BLaER1 (cell line): Measurements from ENCODE around the gene GPR78.

Experiments used
- H3K27ac ChIP-seq: shearing (Covaris generic); formaldehyde crosslinking; 2 replicates; pipeline ENCODE4 v1.8.1; 2022
- H3K27me3 ChIP-seq: shearing (Covaris generic); formaldehyde crosslinking; 2 replicates; pipeline ENCODE4 v1.8.1; 2022
- H3K36me3 ChIP-seq: shearing (Covaris generic); formaldehyde crosslinking; 2 replicates; pipeline ENCODE4 v1.8.1; 2022
- H3K4me1 ChIP-seq: shearing (Covaris generic); formaldehyde crosslinking; 2 replicates; pipeline ENCODE4 v1.8.1; 2022
- H3K4me2 ChIP-seq: shearing (Covaris generic); formaldehyde crosslinking; 2 replicates; pipeline ENCODE4 v1.8.1; 2022
- H3K4me3 ChIP-seq: shearing (Covaris generic); formaldehyde crosslinking; 2 replicates; pipeline ENCODE4 v1.8.1; 2022
- H3K9ac ChIP-seq: shearing (Covaris generic); formaldehyde crosslinking; 2 replicates; pipeline ENCODE4 v1.8.1; 2022
- H3K9me3 ChIP-seq: shearing (Covaris generic); formaldehyde crosslinking; 2 replicates; pipeline ENCODE4 v1.8.1; 2022
- H4K20me1 ChIP-seq: shearing (Covaris generic); formaldehyde crosslinking; 2 replicates; pipeline ENCODE4 v1.8.1; 2022
- Cebpa-rat ChIP-seq: shearing (Covaris generic); IDR thresholded peaks from 2 replicates; pipeline ENCODE4 v1.8.1; 2022

The GPR78 gene

GRCh38 chr4:8539661-8540060, 40.5 kb upstream of the GPR78 start:
- Histone ChIP-seq H3K4me3 (no peak overlapping the region), H3K9ac (no peak overlapping the region), H4K20me1 (peaks cover 18% of the 10 kb centered on the region; the same call in 1 of the 2 replicates), H3K4me1 (peaks cover 77% of the 10 kb centered on the region), H3K9me3 (peaks cover 9% of the 10 kb centered on the region), H3K27ac (no peak overlapping the region), H3K36me3 (no peaks in the 10 kb centered on the region), H3K27me3 (peaks cover 31% of the 10 kb centered on the region), H3K4me2 (peak overlapping the region; percentile 39)
- TF ChIP-seq Cebpa-rat = no peak

DNA sequence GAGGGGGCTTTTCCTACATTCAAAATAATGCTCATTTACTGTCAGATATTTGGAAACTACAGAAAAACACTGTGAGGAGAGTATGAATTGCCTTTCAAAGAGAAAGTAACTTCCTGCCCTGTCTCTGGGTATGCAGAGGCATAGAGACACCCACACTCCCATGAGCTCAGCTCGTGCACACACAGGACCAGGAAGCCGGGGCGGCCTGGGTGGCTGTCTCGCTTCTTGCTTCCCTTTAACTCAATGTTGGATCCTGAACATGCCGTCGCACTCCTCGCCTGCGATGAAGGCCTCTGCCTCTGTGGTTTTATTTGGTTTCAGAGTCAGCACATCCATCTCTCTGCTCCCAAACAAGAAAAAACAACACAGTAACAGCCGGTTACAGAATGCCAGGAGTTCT, 40.1 kb upstream of the GPR78 start:
- Histone ChIP-seq H3K27me3 (peaks cover 32% of the 10 kb centered on the region), H3K36me3 (no peaks in the 10 kb centered on the region), H4K20me1 (peaks cover 22% of the 10 kb centered on the region), H3K4me3 (no peak overlapping the region), H3K27ac (no peak overlapping the region), H3K9ac (no peak overlapping the region), H3K4me2 (peak overlapping the region; percentile 39), H3K4me1 (peaks cover 81% of the 10 kb centered on the region), H3K9me3 (peaks cover 5% of the 10 kb centered on the region)
- TF ChIP-seq Cebpa-rat = no peak

DNA sequence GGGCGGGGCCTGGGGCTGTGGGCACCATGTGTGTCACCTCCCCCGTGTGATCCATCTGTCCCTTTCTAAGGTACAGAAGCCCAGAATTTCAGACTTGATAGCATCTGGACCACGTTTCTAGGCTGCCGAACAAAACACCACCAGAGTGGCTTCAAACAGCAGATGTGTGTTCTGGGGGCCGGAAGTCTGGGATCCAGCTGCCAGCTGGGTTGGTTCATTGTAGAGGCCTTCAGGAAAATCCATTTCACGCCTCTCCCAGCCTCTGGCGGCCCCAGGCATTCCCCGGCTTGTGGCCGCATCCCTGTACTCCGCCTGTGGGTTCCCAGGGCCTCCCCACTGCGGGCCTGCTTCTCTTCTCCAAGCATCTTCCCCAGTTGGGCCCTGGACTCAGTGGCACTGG, 39.6 kb upstream of the GPR78 start:
- Histone ChIP-seq H3K4me2 (peak overlapping the region; percentile 39), H3K9ac (no peak overlapping the region), H3K4me1 (peaks cover 83% of the 10 kb centered on the region), H3K9me3 (no peaks in the 10 kb centered on the region), H3K36me3 (no peaks in the 10 kb centered on the region), H3K27me3 (peaks cover 37% of the 10 kb centered on the region), H3K27ac (no peak overlapping the region), H3K4me3 (no peak overlapping the region), H4K20me1 (peaks cover 27% of the 10 kb centered on the region)
- TF ChIP-seq Cebpa-rat = no peak

DNA sequence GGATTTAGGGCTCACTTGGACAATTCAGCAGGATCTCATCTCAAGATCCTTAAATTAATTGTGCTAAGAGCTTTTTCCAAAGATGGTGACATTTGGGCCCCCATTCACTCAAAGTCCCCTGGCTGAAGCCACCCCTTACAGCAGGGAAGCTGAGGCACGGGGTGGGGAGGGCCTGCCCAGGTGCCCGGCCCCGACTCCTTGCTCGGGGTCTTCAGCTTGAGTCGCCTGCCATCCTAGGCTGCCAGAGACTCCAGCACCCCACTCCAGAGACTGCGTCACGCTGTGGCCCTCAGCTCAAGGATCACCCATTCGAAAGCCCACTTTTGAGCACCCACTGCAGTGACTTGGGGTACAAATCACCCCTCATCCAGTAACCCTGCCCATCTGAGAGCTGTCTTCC, 39.2 kb upstream of the GPR78 start:
- peaks cover 30% of the 10 kb centered on the region for H4K20me1 ChIP-seq
- H3K27me3 ChIP-seq = peaks cover 41% of the 10 kb centered on the region
- no peaks in the 10 kb centered on the region for H3K36me3 ChIP-seq
- H3K27ac ChIP-seq = no peak overlapping the region
- TF ChIP-seq Cebpa-rat = no peak
- no peak overlapping the region for H3K9ac ChIP-seq
- H3K9me3 ChIP-seq = no peaks in the 10 kb centered on the region
- peaks cover 83% of the 10 kb centered on the region for H3K4me1 ChIP-seq
- H3K4me2 ChIP-seq = peak overlapping the region; percentile 39; the same call in 1 of the 2 replicates
- no peak overlapping the region for H3K4me3 ChIP-seq

GRCh38 chr4:8541981-8542715, 38.0 kb upstream of the GPR78 start:
- no peak for TF ChIP-seq Cebpa-rat
- H3K4me3 ChIP-seq = no peak overlapping the region
- peak overlapping the region; percentile 88 for H3K4me2 ChIP-seq
- no peaks in the 10 kb centered on the region for H3K9me3 ChIP-seq
- no peaks in the 10 kb centered on the region for H3K36me3 ChIP-seq
- peaks cover 85% of the 10 kb centered on the region for H3K4me1 ChIP-seq
- H3K9ac ChIP-seq = no peak overlapping the region
- H3K27ac ChIP-seq = no peak overlapping the region
- peaks cover 38% of the 10 kb centered on the region for H4K20me1 ChIP-seq
- H3K27me3 ChIP-seq = peaks cover 52% of the 10 kb centered on the region

- H3K9me3 ChIP-seq = no peaks in the 10 kb centered on the region
- peak overlapping the region; percentile 88 for H3K4me2 ChIP-seq
- H3K27ac ChIP-seq = no peak overlapping the region
- H3K9ac ChIP-seq = no peak overlapping the region
- peaks cover 60% of the 10 kb centered on the region for H3K27me3 ChIP-seq
- peaks cover 81% of the 10 kb centered on the region for H3K4me1 ChIP-seq
- H3K36me3 ChIP-seq = no peaks in the 10 kb centered on the region
- peaks cover 38% of the 10 kb centered on the region for H4K20me1 ChIP-seq
- TF ChIP-seq Cebpa-rat = no peak
- H3K4me3 ChIP-seq = no peak overlapping the region
Measured at GRCh38 chr4:8542776-8543525, 37.2 kb upstream of the GPR78 start.

- no peak for TF ChIP-seq Cebpa-rat
- Histone ChIP-seq H3K4me2 (peak overlapping the region; percentile 88), H3K36me3 (no peaks in the 10 kb centered on the region), H3K9ac (no peak overlapping the region), H3K27ac (no peak overlapping the region), H3K27me3 (peaks cover 67% of the 10 kb centered on the region), H3K9me3 (no peaks in the 10 kb centered on the region), H4K20me1 (peaks cover 38% of the 10 kb centered on the region), H3K4me3 (no peak overlapping the region), H3K4me1 (peaks cover 79% of the 10 kb centered on the region)
Measured at GRCh38 chr4:8543623-8544022, 36.6 kb upstream of the GPR78 start.

- no peaks in the 10 kb centered on the region for H3K36me3 ChIP-seq
- 0 out of 2 replicates have a peak overlapping the region, but pooled peaks have one; percentile 11 for H3K4me3 ChIP-seq
- H3K9me3 ChIP-seq = no peaks in the 10 kb centered on the region
- TF ChIP-seq Cebpa-rat = no peak
- H3K4me2 ChIP-seq = peak overlapping the region; percentile 88
- H3K9ac ChIP-seq = no peak overlapping the region
- peaks cover 73% of the 10 kb centered on the region for H3K4me1 ChIP-seq
- no peak overlapping the region for H3K27ac ChIP-seq
- H3K27me3 ChIP-seq = peaks cover 72% of the 10 kb centered on the region
- H4K20me1 ChIP-seq = peaks cover 38% of the 10 kb centered on the region
Measured at GRCh38 chr4:8544282-8544681, 35.9 kb upstream of the GPR78 start.

GRCh38 chr4:8544741-8545438, 35.3 kb upstream of the GPR78 start:
- Histone ChIP-seq H3K27ac (no peak overlapping the region), H3K9me3 (no peaks in the 10 kb centered on the region), H3K4me3 (0 out of 2 replicates have a peak overlapping the region, but pooled peaks have one; percentile 11), H3K4me2 (peak overlapping the region; percentile 88), H3K9ac (no peak overlapping the region), H3K27me3 (peaks cover 72% of the 10 kb centered on the region), H3K36me3 (no peaks in the 10 kb centered on the region), H4K20me1 (peaks cover 38% of the 10 kb centered on the region), H3K4me1 (peaks cover 67% of the 10 kb centered on the region)
- TF ChIP-seq Cebpa-rat = no peak

- Histone ChIP-seq H3K4me3 (0 out of 2 replicates have a peak overlapping the region, but pooled peaks have one; percentile 11), H4K20me1 (peaks cover 38% of the 10 kb centered on the region), H3K4me1 (peaks cover 62% of the 10 kb centered on the region), H3K9me3 (no peaks in the 10 kb centered on the region), H3K36me3 (no peaks in the 10 kb centered on the region), H3K27ac (no peak overlapping the region), H3K27me3 (peaks cover 71% of the 10 kb centered on the region), H3K9ac (no peak overlapping the region), H3K4me2 (peak overlapping the region; percentile 88)
- TF ChIP-seq Cebpa-rat = no peak
Measured at GRCh38 chr4:8545439-8545765, 34.8 kb upstream of the GPR78 start.
